ENCODE measurements around the gene PELI1.

- no peak for TF ChIP-seq CTCF (IDR thresholded peaks at IDR 0.05)
- TF ChIP-seq POLR2A (IDR thresholded peaks at IDR 0.05): no peak
Observed at GRCh38 chr2:64063454-64063853, 80.8 kb downstream of the PELI1 start.

Measured in breast epithelium (tissue), 3 donors.